Measurements from ENCODE around the gene SIRT6.
"Not testable (repeated sequence)": the region's sequence is repeated elsewhere in the genome, so short reads cannot be mapped to it uniquely, and the experiment has no call there.

DNA sequence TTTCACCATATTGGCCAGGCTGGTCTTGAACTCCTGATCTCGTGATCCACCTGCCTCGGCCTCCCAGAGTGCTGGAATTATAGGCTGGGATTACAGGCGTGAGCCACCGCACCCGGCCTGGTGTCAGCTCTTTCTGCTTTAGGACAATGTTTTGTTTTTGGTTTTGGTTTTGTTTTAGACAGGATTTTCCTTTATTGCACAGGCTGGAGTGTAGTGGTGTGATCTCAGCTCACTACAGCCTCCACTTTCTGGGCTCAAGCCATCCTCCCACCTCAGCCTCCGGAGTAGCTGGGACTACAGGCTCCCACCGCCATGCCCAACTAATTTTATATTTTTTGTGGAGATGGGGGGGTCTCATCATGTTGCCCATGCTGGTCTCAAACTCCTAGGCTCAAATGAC lies 53.3 kb downstream of the SIRT6 start:
- TF ChIP-seq POLR2A, EP300, POLR2AphosphoS5 (IDR thresholded peaks at IDR 0.05): not testable (repeated sequence)
- TF ChIP-seq, protein P1, sequence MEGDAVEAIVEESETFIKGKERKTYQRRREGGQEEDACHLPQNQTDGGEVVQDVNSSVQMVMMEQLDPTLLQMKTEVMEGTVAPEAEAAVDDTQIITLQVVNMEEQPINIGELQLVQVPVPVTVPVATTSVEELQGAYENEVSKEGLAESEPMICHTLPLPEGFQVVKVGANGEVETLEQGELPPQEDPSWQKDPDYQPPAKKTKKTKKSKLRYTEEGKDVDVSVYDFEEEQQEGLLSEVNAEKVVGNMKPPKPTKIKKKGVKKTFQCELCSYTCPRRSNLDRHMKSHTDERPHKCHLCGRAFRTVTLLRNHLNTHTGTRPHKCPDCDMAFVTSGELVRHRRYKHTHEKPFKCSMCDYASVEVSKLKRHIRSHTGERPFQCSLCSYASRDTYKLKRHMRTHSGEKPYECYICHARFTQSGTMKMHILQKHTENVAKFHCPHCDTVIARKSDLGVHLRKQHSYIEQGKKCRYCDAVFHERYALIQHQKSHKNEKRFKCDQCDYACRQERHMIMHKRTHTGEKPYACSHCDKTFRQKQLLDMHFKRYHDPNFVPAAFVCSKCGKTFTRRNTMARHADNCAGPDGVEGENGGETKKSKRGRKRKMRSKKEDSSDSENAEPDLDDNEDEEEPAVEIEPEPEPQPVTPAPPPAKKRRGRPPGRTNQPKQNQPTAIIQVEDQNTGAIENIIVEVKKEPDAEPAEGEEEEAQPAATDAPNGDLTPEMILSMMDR (IDR thresholded peaks at IDR 0.05), result not testable (repeated sequence)

Data from stomach (tissue), 4 donors.